ENCODE results near the gene DCAF16.

The DCAF16 gene

GRCh38 chr4:17781300-17782287 lies 29.0 kb downstream of the DCAF16 start, which contains the start of gene FAM184B:
Gene FAM184B (minus strand): TSS chr4:17781621. CDS start chr4:17781299, 322 bp downstream.
- no peak for DNase-seq (ENCODE audit: low read depth)

GRCh38 chr4:17780501-17781299 lies 29.9 kb downstream of the DCAF16 start:
- no peak for DNase-seq (ENCODE audit: low read depth)

GRCh38 chr4:17778431-17778830 lies 32.1 kb downstream of the DCAF16 start:
- no peak for DNase-seq (ENCODE audit: low read depth)

GRCh38 chr4:17773135-17773698 lies 37.3 kb downstream of the DCAF16 start:
- DNase-seq (ENCODE audit: low read depth): no peak

- DNase-seq (ENCODE audit: low read depth): no peak
These were observed 39.2 kb downstream of the DCAF16 start for GRCh38 chr4:17771284-17771908.

- no peak for DNase-seq (ENCODE audit: low read depth)
These were observed 39.7 kb downstream of the DCAF16 start for GRCh38 chr4:17770845-17771244.

GRCh38 chr4:17769406-17770174 lies 41.0 kb downstream of the DCAF16 start:
- DNase-seq (ENCODE audit: low read depth): no peak

GRCh38 chr4:17766826-17767458 lies 43.6 kb downstream of the DCAF16 start:
- no peak for DNase-seq (ENCODE audit: low read depth)

- DNase-seq (ENCODE audit: low read depth): no peak
These were observed 44.9 kb downstream of the DCAF16 start for GRCh38 chr4:17765514-17766286.

- no peak for DNase-seq (ENCODE audit: low read depth)
These were observed 46.6 kb downstream of the DCAF16 start for GRCh38 chr4:17763931-17764330.

- no peak for DNase-seq (ENCODE audit: low read depth)
These were observed 47.1 kb downstream of the DCAF16 start for GRCh38 chr4:17763416-17763815.

- no peak for DNase-seq (ENCODE audit: low read depth)
These were observed 47.8 kb downstream of the DCAF16 start for GRCh38 chr4:17762726-17763125.

- DNase-seq (ENCODE audit: low read depth): no peak
These were observed 49.5 kb downstream of the DCAF16 start for GRCh38 chr4:17761062-17761461.

GRCh38 chr4:17760626-17761025 lies 49.9 kb downstream of the DCAF16 start:
- DNase-seq (ENCODE audit: low read depth): no peak

GRCh38 chr4:17758485-17758884 lies 52.1 kb downstream of the DCAF16 start:
- no peak for DNase-seq (ENCODE audit: low read depth)

GRCh38 chr4:17757621-17758020 lies 52.9 kb downstream of the DCAF16 start:
- DNase-seq (ENCODE audit: low read depth): no peak

GRCh38 chr4:17753646-17754045 lies 56.9 kb downstream of the DCAF16 start:
- DNase-seq (ENCODE audit: low read depth): no peak

Measured in stimulated activated CD8-positive, alpha-beta memory T cell treated with anti-CD3 and anti-CD28 coated beads, Interleukin-12 subunit alpha, Interleukin-12 subunit beta, amount 100 ng/mL, for 4 hours (primary cell).